NT2/D1 (cell line): ENCODE measurements around the gene LGALS9.

ENCODE experiments used
- SUZ12 ChIP-seq: IDR thresholded peaks from 2 replicates; pipeline ENCODE4 v1.6.1; 2011; ENCODE audit not compliant: insufficient read length, insufficient read depth; ENCODE audit errors: extremely low read depth
- YY1 ChIP-seq: IDR thresholded peaks from 2 replicates; pipeline ENCODE4 v1.6.1; 2011; ENCODE audit not compliant: insufficient read length, insufficient read depth
- ZNF274 ChIP-seq: IDR thresholded peaks from 2 replicates; pipeline ENCODE4 v1.6.1; 2011; ENCODE audit warnings: mild to moderate bottlenecking, low read depth, low read length

DNA sequence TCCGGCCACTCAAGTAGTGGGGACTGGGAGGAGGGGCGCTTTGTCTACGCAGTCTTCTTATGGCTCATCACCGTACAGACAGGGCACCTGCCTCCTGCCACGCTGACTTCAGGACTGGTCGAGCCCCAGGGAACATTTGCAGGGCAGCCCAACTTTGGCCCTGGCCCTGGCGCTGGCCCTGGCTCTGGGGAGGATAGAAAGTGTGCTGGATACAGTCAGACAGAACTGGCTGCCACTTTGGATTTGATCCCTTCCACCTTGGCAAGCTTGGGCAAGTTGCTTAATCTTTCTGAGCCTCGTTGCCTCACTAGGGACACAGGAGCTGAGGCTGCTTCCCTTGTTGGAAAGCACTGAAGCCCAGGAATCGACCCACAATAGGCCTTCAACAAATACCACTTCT, 13.6 kb downstream of the LGALS9 start:
- TF ChIP-seq YY1 = no peak
- no peak for TF ChIP-seq ZNF274
- no peak for TF ChIP-seq SUZ12
